Measurements from ENCODE around the gene SHFL. TPM values are rescaled to one million over a fixed set of nuclear protein-coding genes. Genes with fewer than 3 reads are reported as not detected.

SHFL gene
- total RNA-seq, 6 experiments from 2014 or later, result 68.5 to 119 (median 88.9) TPM

DNA sequence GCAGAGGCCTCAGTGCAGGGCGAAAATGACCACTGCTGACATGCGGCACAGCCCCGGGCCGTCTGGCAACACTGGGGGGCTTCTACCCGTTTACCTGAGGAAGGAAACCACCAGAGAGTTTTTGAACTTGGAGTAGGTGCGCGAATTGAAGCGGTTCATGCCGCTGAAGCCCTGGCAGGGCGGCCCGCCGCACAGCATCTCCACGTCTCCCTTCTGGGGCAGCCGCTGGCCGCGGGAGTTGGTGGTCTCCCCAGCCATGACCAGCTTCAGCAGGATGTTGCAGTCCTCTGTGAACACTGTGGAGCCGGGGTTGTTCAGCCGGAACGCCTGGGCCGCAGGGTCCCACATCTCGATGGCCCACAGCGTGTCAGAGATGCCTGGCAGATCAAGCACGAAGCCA is 53.8 kb downstream of the SHFL start:
- Histone ChIP-seq H3K4me1 (no peaks in the 10 kb centered on the region), H3K27ac (no peak overlapping the region), H3K4me3 (no peak overlapping the region), H3K36me3 (peaks cover 0 to 88% (median 26%) of the 10 kb centered on the region in 4 donors), H3K9me3 (no peaks in the 10 kb centered on the region), H3K27me3 (no peaks in the 10 kb centered on the region)
- WGBS (ENCODE audit: insufficient coverage, low coverage, low lambda C conversion rate, missing lambda C conversion rate), result no CpG with 5 or more reads among the region's 23 CpGs
- no peak for TF ChIP-seq POLR2A (IDR thresholded peaks at IDR 0.05)
- TF ChIP-seq, protein P1, sequence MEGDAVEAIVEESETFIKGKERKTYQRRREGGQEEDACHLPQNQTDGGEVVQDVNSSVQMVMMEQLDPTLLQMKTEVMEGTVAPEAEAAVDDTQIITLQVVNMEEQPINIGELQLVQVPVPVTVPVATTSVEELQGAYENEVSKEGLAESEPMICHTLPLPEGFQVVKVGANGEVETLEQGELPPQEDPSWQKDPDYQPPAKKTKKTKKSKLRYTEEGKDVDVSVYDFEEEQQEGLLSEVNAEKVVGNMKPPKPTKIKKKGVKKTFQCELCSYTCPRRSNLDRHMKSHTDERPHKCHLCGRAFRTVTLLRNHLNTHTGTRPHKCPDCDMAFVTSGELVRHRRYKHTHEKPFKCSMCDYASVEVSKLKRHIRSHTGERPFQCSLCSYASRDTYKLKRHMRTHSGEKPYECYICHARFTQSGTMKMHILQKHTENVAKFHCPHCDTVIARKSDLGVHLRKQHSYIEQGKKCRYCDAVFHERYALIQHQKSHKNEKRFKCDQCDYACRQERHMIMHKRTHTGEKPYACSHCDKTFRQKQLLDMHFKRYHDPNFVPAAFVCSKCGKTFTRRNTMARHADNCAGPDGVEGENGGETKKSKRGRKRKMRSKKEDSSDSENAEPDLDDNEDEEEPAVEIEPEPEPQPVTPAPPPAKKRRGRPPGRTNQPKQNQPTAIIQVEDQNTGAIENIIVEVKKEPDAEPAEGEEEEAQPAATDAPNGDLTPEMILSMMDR (IDR thresholded peaks at IDR 0.05), result no peak
- intact Hi-C loops (cut with DNase I), result no loop called here
- no peak for ATAC-seq
- DNase-seq, result no peak

DNA sequence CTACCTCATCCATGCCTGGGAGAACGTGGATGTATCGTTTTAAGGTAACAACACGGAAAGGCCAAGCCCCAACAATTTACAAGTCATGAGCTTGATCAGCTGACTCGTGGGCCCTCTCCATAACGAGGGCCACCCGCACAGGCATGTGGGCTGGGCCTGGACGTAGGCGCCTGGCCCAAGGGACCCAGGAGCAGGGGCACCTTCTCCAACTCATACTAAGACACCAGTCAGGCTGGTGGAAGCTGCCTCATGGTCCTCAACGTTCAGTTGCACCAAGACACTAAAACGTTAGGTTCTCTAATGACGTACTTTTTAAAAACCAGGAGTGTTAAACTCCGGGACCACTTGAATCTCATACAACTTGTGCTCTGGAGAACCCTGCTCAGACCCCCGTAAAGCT is 55.4 kb downstream of the SHFL start:
- intact Hi-C loops (cut with DNase I), result no loop called here
- no peak overlapping the region for H3K27ac ChIP-seq
- TF ChIP-seq, protein P1 (IDR thresholded peaks at IDR 0.05), result no peak
- TF ChIP-seq POLR2A (IDR thresholded peaks at IDR 0.05), result no peak
- H3K4me1 ChIP-seq, result no peaks in the 10 kb centered on the region
- no peaks in the 10 kb centered on the region for H3K27me3 ChIP-seq
- DNase-seq, result no peak
- WGBS (ENCODE audit: insufficient coverage, low coverage, low lambda C conversion rate, missing lambda C conversion rate), result 92% methylated on average over 8 of the region's 13 CpGs
- H3K4me3 ChIP-seq, result no peak overlapping the region
- peaks cover 0 to 93% (median 34%) of the 10 kb centered on the region in 4 donors for H3K36me3 ChIP-seq
- no peak for ATAC-seq
- H3K9me3 ChIP-seq, result no peaks in the 10 kb centered on the region

DNA sequence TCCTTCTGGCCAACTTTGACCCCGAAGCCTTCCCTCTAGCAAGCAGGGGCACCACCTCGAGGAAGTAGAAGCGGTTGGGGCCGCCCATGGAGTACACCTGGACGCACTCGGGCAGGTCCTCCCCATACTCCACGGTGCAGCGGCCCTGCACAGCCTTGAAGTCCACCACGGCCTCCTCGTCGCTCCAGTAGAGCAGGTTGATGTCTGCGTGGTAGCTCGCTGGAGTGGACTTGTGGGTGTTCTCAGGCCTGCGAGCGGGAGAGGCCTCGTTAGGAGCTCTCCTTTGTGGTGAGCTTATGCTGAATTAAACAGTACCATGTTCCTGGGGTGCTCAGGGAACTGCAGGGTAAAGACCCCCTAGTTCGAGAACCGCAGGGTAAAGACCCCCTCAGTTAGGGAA is 55.9 kb downstream of the SHFL start:
- 93% methylated on average over 3 of the region's 18 CpGs for WGBS (ENCODE audit: insufficient coverage, low coverage, low lambda C conversion rate, missing lambda C conversion rate)
- H3K27ac ChIP-seq, result no peak overlapping the region
- H3K9me3 ChIP-seq, result no peaks in the 10 kb centered on the region
- H3K27me3 ChIP-seq, result no peaks in the 10 kb centered on the region
- H3K4me3 ChIP-seq, result no peak overlapping the region
- TF ChIP-seq POLR2A (IDR thresholded peaks at IDR 0.05), result no peak
- TF ChIP-seq, protein P1 (IDR thresholded peaks at IDR 0.05), result no peak
- H3K36me3 ChIP-seq, result peaks cover 0 to 93% (median 36%) of the 10 kb centered on the region in 4 donors
- no peak for DNase-seq
- intact Hi-C loops (cut with DNase I), result no loop called here
- no peaks in the 10 kb centered on the region for H3K4me1 ChIP-seq
- no peak for ATAC-seq

Small RNAs within 50 kb of the gene (microRNA-seq; reads per million reads assigned to microRNA genes)
- gene MIR5589, result 506 to 527 reads per million in 2 donors

Small RNAs within 50 kb of the gene (small RNA-seq; reads per million reads assigned to genes)
- gene MIR5589 (1.2 to 3.4 reads per million in 2 experiments), gene SNORD105 (52.1 to 59.7 reads per million in 2 experiments), gene SNORD105B (2,100 to 2,421 reads per million in 2 experiments)

Other genes starting within 250 kb of the SHFL start
- 10 to 100 TPM in 5 of 6 experiments, 1 to 10 TPM in 1; 3.8 to 72.5 (median 31.8) TPM for gene OLFM2, start 149.8 kb upstream of the SHFL start, total RNA-seq
- 10 to 100 TPM in 2 of 6 experiments, 1 to 10 TPM in 4; 3.3 to 20.2 (median 9.4) TPM for gene COL5A3, start 75.8 kb upstream of the SHFL start, total RNA-seq
- not detected for gene RDH8, start 72.8 kb upstream of the SHFL start, total RNA-seq
- gene ANGPTL6, start 16.4 kb downstream of the SHFL start, total RNA-seq, result 10 to 100 TPM; 12.6 to 18.6 (median 15.0) TPM
- 10 to 100 TPM; 11.2 to 19.9 (median 18.4) TPM for gene PPAN, start 20.0 kb downstream of the SHFL start, total RNA-seq
- 1 to 10 TPM; 2.9 to 6.8 (median 5.0) TPM for gene P2RY11, start 25.4 kb downstream of the SHFL start, total RNA-seq
- 100 to 1,000 TPM in 2 of 6 experiments, 10 to 100 TPM in 4; 68.5 to 142 (median 81.4) TPM for gene EIF3G, start 33.6 kb downstream of the SHFL start, total RNA-seq
- 10 to 100 TPM; 12.6 to 37.3 (median 24.4) TPM for gene DNMT1, start 108.6 kb downstream of the SHFL start, total RNA-seq
- gene S1PR2, start 145.0 kb downstream of the SHFL start, total RNA-seq, result 1 to 10 TPM; 1.7 to 6.6 (median 4.1) TPM
- gene MRPL4, start 165.9 kb downstream of the SHFL start, total RNA-seq, result 100 to 1,000 TPM in 1 of 6 experiments, 10 to 100 TPM in 5; 33.7 to 109 (median 38.2) TPM
- 100 to 1,000 TPM in 1 of 6 experiments, 10 to 100 TPM in 4, 1 to 10 TPM in 1; 4.6 to 186 (median 38.5) TPM for gene ICAM1, start 184.8 kb downstream of the SHFL start, total RNA-seq
- gene ICAM4, start 200.6 kb downstream of the SHFL start, total RNA-seq, result 1 to 10 TPM in 1 of 6 experiments, under 1 TPM in 2, not detected in 3; 0.62 to 1.6 (median 0.80) TPM
- gene ICAM5, start 203.6 kb downstream of the SHFL start, total RNA-seq, result under 1 TPM in 3 of 6 experiments, not detected in 3; 0.06 to 0.27 (median 0.24) TPM
- 1 to 10 TPM in 5 of 6 experiments, under 1 TPM in 1; 0.62 to 4.4 (median 1.5) TPM for gene ZGLP1, start 223.5 kb downstream of the SHFL start, total RNA-seq
- 10 to 100 TPM in 4 of 6 experiments, 1 to 10 TPM in 2; 8.9 to 17.1 (median 10.7) TPM for gene FDX2, start 229.7 kb downstream of the SHFL start, total RNA-seq
- 1 to 10 TPM; 5.2 to 9.5 (median 7.1) TPM for gene RAVER1, start 247.2 kb downstream of the SHFL start, total RNA-seq

Data from right lobe of liver (tissue), 6 donors.